Ammon's horn (tissue), 1 donor: ENCODE results near the gene FBXO31.

Experiments
- DNase-seq: peaks from one replicate; pipeline ENCODE4 v3.0.0-alpha.2; 2016; ENCODE audit warnings: low spot score

The FBXO31 gene

GRCh38 chr16:87327798-87328495, 55.6 kb downstream of the FBXO31 start:
- DNase-seq, result no peak

- peak; percentile 76 for DNase-seq
Observed at GRCh38 chr16:87326151-87326571, 57.4 kb downstream of the FBXO31 start.

GRCh38 chr16:87325423-87325858, 58.1 kb downstream of the FBXO31 start:
- no peak for DNase-seq

GRCh38 chr16:87324411-87325275, 58.9 kb downstream of the FBXO31 start:
- peak; percentile 67 for DNase-seq

GRCh38 chr16:87323727-87324410, 59.7 kb downstream of the FBXO31 start:
- no peak for DNase-seq

- DNase-seq, result no peak
Observed at GRCh38 chr16:87322833-87323726, 60.5 kb downstream of the FBXO31 start.

- DNase-seq, result no peak
Observed at GRCh38 chr16:87322360-87322759, 61.2 kb downstream of the FBXO31 start.

GRCh38 chr16:87321336-87322107, 62.1 kb downstream of the FBXO31 start:
- no peak for DNase-seq

GRCh38 chr16:87320510-87321227, 62.9 kb downstream of the FBXO31 start:
- DNase-seq, result no peak

GRCh38 chr16:87319997-87320491, 63.5 kb downstream of the FBXO31 start:
- no peak for DNase-seq

- no peak for DNase-seq
Observed at GRCh38 chr16:87319011-87319410, 64.6 kb downstream of the FBXO31 start.

GRCh38 chr16:87317750-87318644, 65.6 kb downstream of the FBXO31 start:
- peak; percentile 48 for DNase-seq

- peak; percentile 96 for DNase-seq
Observed at GRCh38 chr16:87316923-87317749, 66.4 kb downstream of the FBXO31 start, which contains the start of gene C16orf95. Gene C16orf95, minus strand, starts transcription at chr16:87317392. Its CDS starts 150 bp downstream, at chr16:87317242.

GRCh38 chr16:87316450-87316922, 67.1 kb downstream of the FBXO31 start:
- DNase-seq, result no peak

- DNase-seq, result no peak
Observed at GRCh38 chr16:87314990-87315420, 68.6 kb downstream of the FBXO31 start.

GRCh38 chr16:87312008-87312407, 71.6 kb downstream of the FBXO31 start:
- DNase-seq, result no peak

- no peak for DNase-seq
Observed at GRCh38 chr16:87311387-87311786, 72.2 kb downstream of the FBXO31 start.

- no peak for DNase-seq
Observed at GRCh38 chr16:87310610-87311009, 73.0 kb downstream of the FBXO31 start.
